ENCODE measurements around the gene ATP8B3. TPM values are rescaled to one million over a fixed set of nuclear protein-coding genes. Genes with fewer than 3 reads are reported as not detected.

Gene ATP8B3
- total and polyA plus RNA-seq, 2 of the 13 experiments (the other 11 are each of a cell fraction or from before 2014, with no cell fraction given), result 2.6 to 5.9 TPM

GRCh38 chr19:1854039-1854541 lies 42.0 kb upstream of the ATP8B3 start:
- Histone ChIP-seq H3K4me2 (ENCODE audit: low read depth, low read length) (no peak overlapping the region), H3K9ac (ENCODE audit: insufficient read depth, low read depth, low read length) (no peak overlapping the region), H3K27ac (ENCODE audit: extremely low read length, insufficient read depth, low read length) (no peak overlapping the region), H2AFZ (ENCODE audit: low read length) (no peak overlapping the region), H3K27me3 (ENCODE audit: control insufficient read depth in 1 of 2, insufficient read depth in 2 of 2, low read length in 2 of 2) (no peaks in the 10 kb centered on the region), H3K79me2 (ENCODE audit: insufficient read depth, low read length) (peaks cover 28% of the 10 kb centered on the region), H4K20me1 (ENCODE audit: insufficient read depth, low read length) (peaks cover 37% of the 10 kb centered on the region), H3K4me3 (replicated peaks in 1 of 3; ENCODE audit: insufficient read depth in 1 of 3, low read depth in 2 of 3, low read length in 3 of 3) (no peak overlapping the region), H3K9me3 (ENCODE audit: low read length) (no peaks in the 10 kb centered on the region), H3K36me3 (replicated peaks in 1 of 2; ENCODE audit: control insufficient read depth in 1 of 2, insufficient read depth in 2 of 2, low read length in 2 of 2) (0 out of 5 replicates have a peak, but pooled peaks cover 2 to 3% of the 10 kb centered on the region in 2 experiments), H3K4me1 (ENCODE audit: insufficient read depth, low read length) (peaks cover 33% of the 10 kb centered on the region)
- TF ChIP-seq ZFP62 (CRISPR knock-in tag; IDR thresholded peaks at IDR 0.05) (no peak), ZNF770 (CRISPR knock-in tag; IDR thresholded peaks at IDR 0.05) (no peak), TOPORS (CRISPR knock-in tag; IDR thresholded peaks at IDR 0.05) (no peak), PPARG (CRISPR knock-in tag; conservative IDR thresholded peaks at IDR 0.05) (no peak), ARNTL (CRISPR knock-in tag; IDR thresholded peaks at IDR 0.05) (no peak), PAX8 (CRISPR knock-in tag; IDR thresholded peaks at IDR 0.05; ENCODE audit: borderline replicate concordance) (no peak), ZFY (CRISPR knock-in tag; IDR thresholded peaks at IDR 0.05) (no peak), ZNF619 (CRISPR knock-in tag; IDR thresholded peaks at IDR 0.05) (no peak), ZNF362 (CRISPR knock-in tag; IDR thresholded peaks at IDR 0.05; ENCODE audit: borderline replicate concordance) (no peak), TGIF2 (CRISPR knock-in tag; IDR thresholded peaks at IDR 0.05) (no peak), ZNF784 (CRISPR knock-in tag; IDR thresholded peaks at IDR 0.05; ENCODE audit: borderline replicate concordance) (no peak), ZFP36L2 (CRISPR knock-in tag; IDR thresholded peaks at IDR 0.05) (no peak)
- no TSS peak for BruUV-seq (replicated peaks)
- FAIRE-seq (no peak), ATAC-seq (no peak), DNase-seq (ENCODE audit: low spot score) (no peak)
- in situ Hi-C loops (cut with HindIII; ENCODE audit: extremely low pct_ligation_motif_present, low pct_unique_long_range_greater_than_20kb) (no loop called here), intact Hi-C loops (cut with micrococcal nuclease; ENCODE audit: unreplicated experiment) (no loop called here)
- ChIA-PET POLR2A (no interaction called here), CTCF (ENCODE audit: low intra/inter-chr PET ratio, low total read pairs) (no interaction called here)
- WGBS (ENCODE audit: low lambda C conversion rate), result no CpG with 5 or more reads among the region's 16 CpGs
